ENCODE measurements around the gene FAR2.
A peak's percentile ranks its signal among the peaks of the same experiment; 100 is the strongest.
"Not testable (repeated sequence)": the region's sequence is repeated elsewhere in the genome, so short reads cannot be mapped to it uniquely, and the experiment has no call there.

The FAR2 gene

GRCh38 chr12:29152981-29153630 is 4.0 kb downstream of the FAR2 start:
- no peak for DNase-seq (ENCODE audit: low read depth)

GRCh38 chr12:29155079-29155478 is 6.0 kb downstream of the FAR2 start:
- DNase-seq (ENCODE audit: low read depth) = peak; percentile 54

GRCh38 chr12:29157486-29157946 is 8.4 kb downstream of the FAR2 start:
- DNase-seq (ENCODE audit: low read depth) = peak; percentile 86

GRCh38 chr12:29158115-29158763 is 9.2 kb downstream of the FAR2 start:
- DNase-seq (ENCODE audit: low read depth) = peak; percentile 12

GRCh38 chr12:29159661-29160060 is 10.6 kb downstream of the FAR2 start:
- DNase-seq (ENCODE audit: low read depth) = no peak

DNA sequence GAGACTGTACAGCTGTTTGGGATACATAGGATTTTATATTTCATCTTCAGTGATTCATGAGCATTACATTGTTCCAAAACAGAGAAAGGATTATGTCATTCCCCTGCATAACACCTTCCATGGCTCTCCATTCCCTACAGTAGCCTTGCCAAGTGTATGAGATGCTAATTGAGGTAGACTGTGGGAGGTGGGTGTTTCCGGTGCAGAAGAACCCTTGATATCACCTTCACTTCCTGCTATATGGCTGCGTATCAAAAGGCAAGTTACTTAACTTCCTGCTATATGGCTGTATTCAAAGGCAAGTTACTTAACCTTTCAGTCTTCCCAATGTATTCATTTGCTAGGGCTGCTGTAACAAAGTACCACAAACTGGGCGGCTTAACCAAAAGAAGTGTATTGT is 11.2 kb downstream of the FAR2 start:
- no peak for DNase-seq (ENCODE audit: low read depth)

DNA sequence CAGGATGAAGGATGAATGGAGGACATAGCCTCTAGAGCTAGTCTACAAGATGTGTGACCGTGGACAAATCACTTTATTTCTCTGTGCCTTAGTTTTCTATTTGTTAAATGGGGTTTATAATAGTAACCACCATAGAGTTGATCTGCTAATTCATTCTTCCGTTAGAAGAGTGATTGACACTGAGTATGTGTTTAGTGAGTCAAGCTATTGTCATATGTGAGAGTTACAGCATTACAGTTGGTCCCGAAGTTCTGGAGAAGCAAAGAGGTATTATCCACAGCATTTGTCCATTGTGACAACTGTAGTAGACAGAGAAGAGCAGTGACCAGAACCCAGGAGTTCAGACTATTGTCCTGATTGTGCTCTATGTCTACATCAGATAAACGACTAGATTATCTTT is 14.1 kb downstream of the FAR2 start:
- DNase-seq (ENCODE audit: low read depth) = no peak

GRCh38 chr12:29164477-29165393 is 15.7 kb downstream of the FAR2 start:
- peak; percentile 77 for DNase-seq (ENCODE audit: low read depth)

GRCh38 chr12:29167445-29167844 is 18.4 kb downstream of the FAR2 start:
- no peak for DNase-seq (ENCODE audit: low read depth)

GRCh38 chr12:29167988-29168387 is 18.9 kb downstream of the FAR2 start:
- no peak for DNase-seq (ENCODE audit: low read depth)

DNA sequence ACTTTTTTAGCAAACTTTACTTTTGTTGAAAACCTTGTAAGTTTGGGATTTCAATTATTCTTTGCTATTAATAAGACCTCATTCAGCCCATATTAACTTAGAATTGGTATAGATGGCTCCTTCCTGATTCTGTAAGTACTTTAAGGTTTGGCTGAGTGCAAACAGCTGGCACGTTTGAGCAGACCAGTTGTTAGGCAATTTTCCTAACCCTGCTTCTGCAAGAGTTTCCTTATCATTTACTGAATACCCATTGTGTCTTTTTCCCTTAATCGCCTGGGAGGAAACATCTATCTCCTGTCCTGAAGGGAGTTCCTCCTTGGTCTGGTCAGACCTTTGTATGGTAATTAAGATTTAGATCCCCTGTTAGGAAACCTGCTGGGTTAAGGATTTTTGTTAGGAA is 20.9 kb downstream of the FAR2 start:
- DNase-seq (ENCODE audit: low read depth) = not testable (repeated sequence)

DNA sequence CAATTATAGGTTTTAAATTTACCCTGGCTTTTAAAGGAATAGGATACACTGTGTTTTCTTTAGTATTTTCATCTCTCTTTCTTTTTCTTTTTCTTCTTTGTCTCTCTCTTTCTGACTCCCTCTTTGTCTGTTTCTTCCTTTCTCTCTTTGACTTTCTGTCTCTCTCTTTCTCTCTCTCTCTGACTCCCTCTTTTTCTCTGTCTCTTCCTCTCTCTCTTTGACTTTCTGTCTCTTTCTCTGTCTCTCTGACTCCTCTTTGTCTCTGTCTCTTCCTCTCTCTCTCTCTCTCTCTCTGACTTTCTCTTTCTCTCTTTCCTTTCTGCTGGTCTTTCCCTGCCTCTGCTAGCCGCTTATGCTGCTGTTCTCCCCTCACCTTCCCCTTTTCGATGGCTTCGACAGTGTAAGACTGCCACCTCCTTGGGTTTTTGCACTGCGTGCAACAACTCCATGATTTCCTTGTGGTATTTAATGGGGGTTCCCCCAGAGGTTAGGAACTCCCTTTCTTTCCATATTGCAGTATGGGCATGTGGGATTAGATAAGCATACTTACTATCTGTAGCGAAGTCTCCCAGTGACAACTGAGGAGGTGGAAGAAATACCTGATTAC is 21.5 kb downstream of the FAR2 start:
- DNase-seq (ENCODE audit: low read depth) = not testable (repeated sequence)

DNA sequence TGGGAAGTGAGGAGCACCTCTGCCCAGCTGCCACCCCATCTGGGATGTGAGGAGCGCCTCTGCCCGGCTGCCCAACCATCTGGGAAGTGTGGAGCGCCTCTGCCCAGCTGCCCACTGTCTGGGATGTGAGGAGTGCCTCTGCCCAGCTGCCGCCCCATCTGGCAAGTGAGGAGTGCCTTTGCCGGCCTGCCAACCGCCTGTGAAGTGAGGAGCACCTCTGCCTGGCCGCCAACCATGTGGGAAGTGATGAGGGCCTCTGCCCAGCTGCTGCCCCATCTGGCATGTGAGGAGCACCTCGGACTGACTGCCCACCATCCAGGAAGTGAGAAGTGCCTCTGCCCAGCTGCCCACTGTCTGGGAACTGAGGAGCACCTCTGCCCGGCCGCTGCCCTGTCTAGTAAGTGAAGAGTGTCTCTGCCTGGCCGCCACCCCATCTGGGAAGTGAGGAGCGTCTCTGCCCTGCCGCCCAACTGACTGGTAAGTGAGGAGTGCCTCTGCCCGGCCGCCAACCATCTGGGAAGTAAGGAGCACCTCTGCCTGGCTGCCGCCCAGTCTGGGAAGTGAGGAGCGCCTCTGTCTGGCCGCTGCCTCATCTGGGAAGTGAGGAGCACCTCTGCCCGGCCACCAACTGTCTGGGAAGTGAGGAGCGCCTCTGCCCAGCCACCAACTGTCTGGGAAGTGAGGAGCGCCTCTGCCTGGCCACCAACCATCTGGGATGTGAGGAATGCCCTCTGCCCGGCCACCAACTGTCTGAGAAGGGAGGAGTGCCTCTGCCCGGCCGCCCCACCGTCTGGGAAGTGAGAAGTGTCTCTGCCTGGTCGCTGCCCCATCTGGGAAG is 22.6 kb downstream of the FAR2 start:
- no peak for DNase-seq (ENCODE audit: low read depth)

GRCh38 chr12:29176941-29177340 is 27.9 kb downstream of the FAR2 start:
- no peak for DNase-seq (ENCODE audit: low read depth)

GRCh38 chr12:29182247-29182646 is 33.2 kb downstream of the FAR2 start:
- not testable (repeated sequence) for DNase-seq (ENCODE audit: low read depth)

DNA sequence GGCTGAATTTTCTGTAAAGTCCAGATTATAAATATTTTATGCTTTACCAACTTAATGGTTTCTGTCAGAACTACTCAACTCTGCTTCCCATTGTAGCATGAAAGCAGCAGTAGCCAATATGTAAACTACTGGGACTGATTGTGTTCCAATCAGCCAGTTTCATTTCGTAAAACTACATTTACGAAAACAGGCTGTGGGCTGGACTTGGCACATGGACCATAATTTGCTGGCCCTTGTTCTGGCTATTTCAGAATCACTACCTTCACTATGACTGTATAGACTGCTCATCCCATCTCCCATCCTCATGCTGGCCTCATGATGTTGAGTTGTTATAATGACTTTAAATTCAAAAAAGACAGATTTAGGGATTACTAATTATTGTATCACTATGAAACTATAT is 38.7 kb downstream of the FAR2 start:
- no peak for DNase-seq (ENCODE audit: low read depth)

DNA sequence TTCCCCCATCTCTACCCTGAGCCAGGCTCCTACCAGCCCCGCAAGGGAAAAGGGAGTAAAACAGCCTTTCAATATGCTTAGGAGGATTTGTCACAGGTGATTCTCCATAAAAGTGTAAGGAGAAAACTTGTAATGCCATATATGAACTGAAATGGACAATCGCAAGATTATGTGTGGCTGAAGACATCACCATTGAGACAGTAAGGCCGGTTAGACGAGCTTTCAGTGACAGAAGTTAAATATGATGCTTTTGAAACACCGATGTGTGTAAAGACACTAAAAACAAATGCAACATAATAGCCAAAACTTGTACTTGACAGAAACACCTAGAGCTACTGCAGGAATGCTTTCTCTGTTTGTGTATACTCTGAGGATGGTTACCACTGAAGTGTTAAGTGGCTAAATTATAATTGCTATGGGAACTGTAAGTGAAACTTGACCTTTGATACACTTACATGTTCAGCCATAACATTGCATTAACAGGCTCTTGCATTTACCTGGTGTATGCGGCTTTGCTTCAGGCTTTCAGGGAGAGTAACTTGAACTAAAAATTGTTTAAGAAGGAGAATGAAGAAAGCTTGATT is 42.3 kb downstream of the FAR2 start:
- no peak for DNase-seq (ENCODE audit: low read depth)

DNA sequence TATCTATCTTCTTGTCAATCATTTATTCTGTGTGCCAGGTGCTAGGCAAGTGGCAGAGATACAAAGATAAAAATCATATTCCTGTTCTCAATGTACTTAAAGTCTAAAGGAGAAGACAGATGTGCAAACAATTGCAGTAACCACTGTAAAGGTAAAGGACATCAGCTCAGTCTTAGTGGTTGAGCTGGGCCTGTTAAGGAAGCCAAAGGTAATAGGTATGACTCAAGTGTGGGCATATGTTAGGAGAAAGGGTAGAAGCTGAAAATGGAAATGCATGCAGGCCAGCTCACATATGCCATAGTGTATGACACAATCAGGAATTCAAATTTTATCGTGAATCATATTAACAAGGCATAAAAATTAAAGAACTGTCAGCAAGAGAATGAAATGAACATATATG is 49.8 kb downstream of the FAR2 start:
- DNase-seq (ENCODE audit: low read depth) = no peak

GRCh38 chr12:29200586-29200985 is 51.5 kb downstream of the FAR2 start:
- no peak for DNase-seq (ENCODE audit: low read depth)

- DNase-seq (ENCODE audit: low read depth) = no peak
Measured at GRCh38 chr12:29201296-29201695, 52.2 kb downstream of the FAR2 start.

GRCh38 chr12:29201746-29202145 is 52.7 kb downstream of the FAR2 start:
- no peak for DNase-seq (ENCODE audit: low read depth)

Data from EH (cell line).